ENCODE data around the gene NUDT4.

Gene NUDT4

DNA sequence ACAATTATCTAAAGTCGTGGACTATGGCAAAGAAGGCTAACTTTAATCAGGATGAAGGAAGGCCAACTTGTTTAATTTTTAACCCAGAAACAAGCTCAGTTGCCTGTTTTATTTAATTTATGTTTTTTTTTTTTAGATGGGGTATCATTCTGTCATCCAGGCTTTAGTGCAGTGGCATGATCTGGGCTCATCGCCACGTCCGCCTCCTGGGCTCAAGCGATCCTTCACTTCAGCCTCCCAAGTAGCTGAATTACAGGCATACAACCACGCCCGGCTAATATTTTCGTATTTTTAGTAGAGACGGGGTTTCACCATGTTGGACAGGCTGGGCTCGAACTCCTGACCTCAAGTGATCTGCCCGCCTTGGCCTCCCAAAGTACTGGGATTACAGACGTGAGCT, 19.7 kb downstream of the NUDT4 start:
- in situ Hi-C loops (cut with MboI; ENCODE audit: low sequenced_read_pairs), result loop anchor here (25.0 kb wide), 1 partner anchor 285 kb away; no protein-coding TSS in a partner anchor

DNA sequence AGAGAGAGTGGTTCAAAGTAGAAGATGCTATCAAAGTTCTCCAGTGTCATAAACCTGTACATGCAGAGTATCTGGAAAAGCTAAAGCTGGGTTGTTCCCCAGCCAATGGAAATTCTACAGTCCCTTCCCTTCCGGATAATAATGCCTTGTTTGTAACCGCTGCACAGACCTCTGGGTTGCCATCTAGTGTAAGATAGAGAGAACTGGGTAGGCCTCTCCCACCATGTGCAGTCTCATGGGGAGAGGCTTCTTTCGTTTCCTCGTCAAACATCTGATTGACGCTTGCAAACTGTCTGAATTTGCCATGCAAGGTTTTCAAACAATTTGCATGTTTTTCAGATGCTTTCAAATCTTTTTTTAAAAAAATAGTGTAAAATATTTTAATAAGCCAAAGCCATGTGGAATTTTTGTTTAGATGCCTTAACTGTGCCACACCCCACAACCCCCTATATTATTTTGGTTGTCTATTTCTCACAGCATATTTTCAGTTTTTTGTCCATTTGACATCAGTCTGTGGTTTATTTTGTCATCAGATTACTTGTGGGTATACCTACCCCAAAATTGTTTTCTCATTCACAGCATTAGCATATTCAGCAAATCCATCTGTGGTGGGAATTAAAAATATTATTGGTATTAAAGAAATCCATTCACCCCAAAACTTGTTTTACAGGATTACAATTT, 21.6 kb downstream of the NUDT4 start:
- in situ Hi-C loops (cut with MboI; ENCODE audit: low sequenced_read_pairs), result loop anchor here (25.0 kb wide), 1 partner anchor 287 kb away; no protein-coding TSS in a partner anchor

DNA sequence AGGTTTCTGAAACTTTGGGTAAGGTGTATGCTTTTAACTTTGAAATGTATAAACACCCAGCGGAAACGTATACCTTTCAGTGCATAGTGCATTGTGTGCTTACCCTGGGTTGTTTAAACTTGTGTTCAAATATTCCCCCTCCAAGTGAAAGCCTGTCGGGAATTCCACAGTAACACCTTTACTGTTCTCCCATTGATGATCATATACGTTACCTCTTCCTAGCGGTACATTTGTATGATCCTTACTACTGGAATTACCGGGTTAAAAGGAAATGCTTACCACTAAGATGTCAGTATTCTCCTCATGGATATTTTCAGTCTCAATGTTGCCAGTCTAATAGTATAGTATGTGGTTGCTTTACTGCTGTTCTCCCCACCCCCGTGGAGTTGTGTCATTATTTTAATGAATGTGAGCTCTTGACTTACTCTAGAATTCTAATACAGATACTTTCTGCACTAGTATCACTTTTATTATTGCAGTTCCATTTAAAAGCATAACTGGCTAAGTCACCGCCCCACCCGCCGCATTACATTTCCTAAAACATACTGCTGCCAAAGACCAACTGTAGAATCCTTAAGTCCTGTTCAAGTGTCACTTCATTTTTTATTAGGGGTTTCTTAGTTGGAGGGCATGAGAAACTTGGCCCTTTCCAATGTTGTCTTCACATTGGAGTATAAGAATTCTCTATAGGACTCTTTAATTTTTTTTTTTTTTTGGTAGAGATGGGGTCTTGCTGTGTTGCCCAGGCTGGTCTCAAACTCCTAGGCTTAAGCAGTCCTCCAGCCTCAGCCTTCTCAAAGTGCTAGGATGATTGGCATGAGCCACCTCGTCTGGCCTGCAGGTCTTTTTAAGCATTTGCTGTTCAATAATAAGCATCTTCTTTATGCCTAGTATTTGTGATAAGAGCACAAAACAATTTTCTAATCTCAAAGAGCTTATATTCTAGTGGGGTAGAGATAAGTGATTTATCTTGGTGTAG, 24.9 kb downstream of the NUDT4 start:
- in situ Hi-C loops (cut with MboI; ENCODE audit: low sequenced_read_pairs), result loop anchor here (25.0 kb wide), 1 partner anchor 415 kb away; no protein-coding TSS in a partner anchor

- in situ Hi-C loops (cut with MboI; ENCODE audit: low sequenced_read_pairs), result loop anchor here (25.0 kb wide), 1 partner anchor 417 kb away; no protein-coding TSS in a partner anchor
Measured at GRCh38 chr12:93403988-93404803, 26.5 kb downstream of the NUDT4 start.

DNA sequence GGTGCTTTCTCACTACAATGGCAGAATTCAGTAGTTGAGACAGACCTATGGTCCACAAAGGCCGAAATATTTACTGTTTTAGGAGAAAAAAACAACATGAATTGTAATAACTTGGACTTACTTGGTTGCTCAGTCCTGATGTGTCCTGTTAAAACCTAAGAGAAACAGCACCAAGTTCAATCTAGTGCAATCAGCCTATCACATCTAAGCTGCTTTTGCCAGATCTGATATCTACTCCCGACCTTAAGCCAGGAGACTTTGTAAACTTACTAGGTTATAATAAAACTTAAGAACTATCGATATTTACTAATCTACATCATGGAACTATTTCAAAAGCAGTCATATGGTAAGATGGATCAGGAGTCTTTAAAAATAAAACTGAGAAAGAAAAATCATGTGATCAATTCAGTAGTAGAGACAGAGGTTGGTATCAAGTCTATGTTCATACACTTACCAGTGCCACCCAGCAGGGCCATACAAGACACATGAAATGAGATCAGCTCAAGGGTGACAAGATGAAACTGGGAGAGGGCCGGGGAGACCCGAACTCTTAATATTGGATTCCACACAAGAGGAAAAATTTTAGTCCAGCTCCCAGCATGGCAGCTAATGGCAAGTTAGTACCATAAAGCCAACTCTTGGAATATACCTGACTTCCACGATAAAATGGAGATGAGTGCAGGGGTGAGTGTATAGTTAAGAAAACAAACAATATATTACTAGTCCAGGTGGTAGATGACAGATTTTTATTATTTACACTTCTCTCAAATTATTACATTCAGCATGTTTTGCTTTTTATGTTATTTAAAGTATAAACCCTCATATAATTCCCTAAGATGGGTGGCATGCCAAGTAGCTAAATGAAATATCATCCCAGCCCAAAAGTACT, 27.5 kb downstream of the NUDT4 start:
- in situ Hi-C loops (cut with MboI; ENCODE audit: low sequenced_read_pairs), result loop anchor here (25.0 kb wide), 1 partner anchor 418 kb away; no protein-coding TSS in a partner anchor

GRCh38 chr12:93407054-93407962, 29.6 kb downstream of the NUDT4 start:
- in situ Hi-C loops (cut with MboI; ENCODE audit: low sequenced_read_pairs), result loop anchor here (25.0 kb wide), 1 partner anchor 420 kb away; no protein-coding TSS in a partner anchor

- in situ Hi-C loops (cut with MboI; ENCODE audit: low sequenced_read_pairs), result loop anchor here (25.0 kb wide), 1 partner anchor 421 kb away; no protein-coding TSS in a partner anchor
Measured at GRCh38 chr12:93407963-93408283, 30.2 kb downstream of the NUDT4 start.

DNA sequence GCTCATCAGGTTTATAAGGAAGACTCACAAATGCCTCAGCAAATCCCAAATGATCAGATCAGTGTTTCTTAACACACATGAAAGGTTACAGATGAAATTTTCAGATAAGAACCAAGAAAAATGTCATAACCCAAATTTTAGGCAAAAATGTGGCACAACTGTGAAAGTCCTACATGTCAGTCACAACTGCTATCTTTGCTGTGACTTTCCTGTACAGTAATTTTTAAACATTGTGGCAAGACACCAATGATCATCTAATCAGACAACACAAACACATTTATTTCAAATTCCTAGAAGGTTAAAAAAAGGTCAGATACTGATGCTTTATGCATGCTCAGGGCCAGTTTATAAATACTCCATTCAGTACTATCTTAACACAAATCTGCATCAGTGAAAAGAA, 31.1 kb downstream of the NUDT4 start:
- in situ Hi-C loops (cut with MboI; ENCODE audit: low sequenced_read_pairs), result loop anchor here (25.0 kb wide), 1 partner anchor 422 kb away; no protein-coding TSS in a partner anchor

GRCh38 chr12:93409343-93410187, 31.8 kb downstream of the NUDT4 start:
- in situ Hi-C loops (cut with MboI; ENCODE audit: low sequenced_read_pairs), result loop anchor here (25.0 kb wide), 1 partner anchor 422 kb away; no protein-coding TSS in a partner anchor

DNA sequence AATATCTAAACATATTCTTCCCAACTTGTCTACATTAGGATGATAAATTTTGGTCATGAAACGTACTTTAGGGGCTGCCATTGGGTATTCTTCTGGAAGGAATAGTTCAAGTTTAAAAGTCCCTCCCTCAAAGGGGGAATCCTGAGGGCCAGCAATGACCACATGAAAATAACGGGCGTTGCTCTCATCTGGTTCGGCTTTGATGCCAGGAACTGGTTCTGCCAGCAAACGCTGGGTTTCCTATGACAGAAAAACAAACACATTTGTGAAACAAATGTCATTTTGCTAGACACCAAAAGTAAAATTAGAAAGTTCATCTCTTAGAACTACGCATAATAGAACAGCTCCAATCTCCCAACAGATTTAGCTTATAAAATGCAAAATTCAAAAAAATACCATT, 33.3 kb downstream of the NUDT4 start:
- in situ Hi-C loops (cut with MboI; ENCODE audit: low sequenced_read_pairs), result loop anchor here (25.0 kb wide), 1 partner anchor 424 kb away; no protein-coding TSS in a partner anchor

GRCh38 chr12:93412396-93412795, 34.7 kb downstream of the NUDT4 start:
- in situ Hi-C loops (cut with MboI; ENCODE audit: low sequenced_read_pairs), result loop anchor here (25.0 kb wide), 1 partner anchor 425 kb away; no protein-coding TSS in a partner anchor

- in situ Hi-C loops (cut with MboI; ENCODE audit: low sequenced_read_pairs), result loop anchor here (25.0 kb wide), 1 partner anchor 426 kb away; no protein-coding TSS in a partner anchor
Measured at GRCh38 chr12:93413064-93413463, 35.3 kb downstream of the NUDT4 start.

DNA sequence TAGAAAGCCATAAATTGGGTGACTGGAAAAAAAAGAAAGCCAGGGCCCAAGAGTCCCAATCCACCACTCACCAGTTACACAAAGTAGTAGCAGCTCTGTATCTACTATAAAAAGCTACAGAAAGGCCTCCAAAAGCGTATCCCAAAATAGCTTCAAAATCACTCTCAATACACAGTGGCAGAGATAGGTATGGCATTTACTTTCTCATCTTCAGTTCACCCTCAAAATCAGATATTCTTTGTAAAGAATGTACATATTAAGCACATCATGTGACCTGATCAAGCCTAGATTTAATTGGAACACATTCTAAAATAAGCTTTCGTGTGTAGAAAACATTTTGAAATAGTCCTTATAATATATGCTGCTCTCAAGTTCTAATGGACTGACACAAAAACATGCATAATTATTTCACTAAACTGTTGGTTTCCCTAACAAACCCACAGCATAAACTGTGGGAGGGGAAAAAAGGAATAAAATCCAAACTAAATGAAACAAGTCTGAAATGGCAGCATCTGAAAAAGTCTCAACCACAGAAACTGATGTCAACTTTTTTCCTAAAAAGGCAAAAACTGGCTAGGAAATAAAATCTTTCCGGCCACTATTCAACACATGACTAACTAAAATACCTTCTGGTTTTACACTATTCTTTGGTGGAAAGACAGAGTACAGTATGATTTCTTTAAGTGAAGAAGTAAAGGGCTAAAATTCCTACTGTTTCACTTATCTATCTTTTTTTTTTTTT, 38.2 kb downstream of the NUDT4 start:
- in situ Hi-C loops (cut with MboI; ENCODE audit: low sequenced_read_pairs), result loop anchor here (25.0 kb wide), 1 partner anchor 429 kb away; no protein-coding TSS in a partner anchor

DNA sequence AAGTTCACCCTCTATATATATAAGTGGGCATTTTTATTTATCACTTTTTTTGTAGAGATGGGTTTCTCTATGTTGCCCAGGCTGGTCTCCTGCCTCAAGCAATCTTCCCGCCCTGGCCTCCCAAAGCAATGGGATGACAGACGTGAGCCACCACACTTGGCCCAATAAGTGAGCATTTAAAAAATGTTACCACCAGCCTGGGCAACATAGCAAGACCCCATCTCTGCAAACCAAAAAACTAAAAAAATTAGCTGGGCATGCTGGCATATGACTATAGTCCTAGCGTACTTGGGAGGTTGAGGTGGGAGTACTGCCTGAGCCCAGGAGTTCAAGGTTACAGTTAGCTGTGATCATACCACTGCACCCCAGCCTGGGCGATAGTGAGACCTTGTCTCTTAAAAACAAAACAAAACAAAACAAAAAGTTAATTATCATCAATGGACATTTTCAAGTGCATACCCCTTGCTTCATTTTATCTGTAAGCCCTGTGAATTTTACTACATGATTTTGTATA, 40.3 kb downstream of the NUDT4 start:
- in situ Hi-C loops (cut with MboI; ENCODE audit: low sequenced_read_pairs), result loop anchor here (25.0 kb wide), 1 partner anchor 431 kb away; no protein-coding TSS in a partner anchor

DNA sequence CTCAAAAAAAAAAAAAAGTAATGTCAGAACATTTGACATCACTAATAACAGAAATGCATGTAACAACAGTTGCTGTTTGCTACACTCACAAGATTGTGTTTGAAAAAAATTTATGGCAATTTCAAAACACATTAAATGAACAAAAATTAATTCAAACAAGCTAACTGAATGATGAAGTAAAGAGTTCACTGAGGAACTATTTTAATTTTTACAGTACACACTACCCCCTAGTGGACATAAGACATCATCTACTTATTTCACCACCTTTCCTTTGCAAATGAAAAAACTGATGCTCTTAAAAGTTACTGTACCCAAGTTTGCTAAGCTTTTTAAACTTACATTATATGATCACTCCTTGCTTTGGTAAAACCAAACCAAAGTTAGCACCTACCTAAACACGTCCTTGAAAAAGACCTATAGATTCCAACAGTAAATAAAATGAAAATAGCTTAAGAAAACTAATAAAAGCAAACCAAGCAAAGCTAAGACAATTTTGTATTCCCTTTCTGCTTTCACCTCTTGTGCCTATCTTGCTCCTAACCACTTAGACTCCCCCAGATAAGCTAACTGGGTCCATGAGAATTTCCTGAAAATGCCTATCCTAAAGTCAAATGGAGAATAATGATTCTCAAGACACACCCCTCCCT, 41.8 kb downstream of the NUDT4 start:
- in situ Hi-C loops (cut with MboI; ENCODE audit: low sequenced_read_pairs), result loop anchor here (25.0 kb wide), 1 partner anchor 432 kb away; no protein-coding TSS in a partner anchor

DNA sequence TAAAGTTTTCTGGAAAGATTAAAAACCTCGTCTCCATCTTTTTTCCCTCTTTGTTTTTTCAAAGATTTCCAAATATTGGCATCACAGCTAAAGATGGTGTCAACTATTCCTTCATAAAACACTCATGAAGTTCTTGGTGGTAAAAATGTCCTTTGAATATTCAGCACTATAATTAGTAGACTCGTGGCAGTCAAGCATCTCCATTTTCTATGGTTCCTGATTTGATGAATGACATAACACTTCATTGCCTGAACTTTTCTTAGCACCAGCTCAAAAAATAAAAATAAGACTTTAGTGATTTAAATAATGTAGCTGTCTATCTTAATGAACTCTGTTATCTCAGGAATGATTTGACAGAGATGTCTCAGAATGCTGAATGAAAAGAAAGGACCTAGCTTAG, 44.3 kb downstream of the NUDT4 start:
- in situ Hi-C loops (cut with MboI; ENCODE audit: low sequenced_read_pairs), result loop anchor here (25.0 kb wide), 1 partner anchor 435 kb away; no protein-coding TSS in a partner anchor
